HUES64 (cell line): ENCODE results near the gene LAT.
"Not testable (repeated sequence)": the region's sequence is repeated elsewhere in the genome, so short reads cannot be mapped to it uniquely, and the experiment has no call there.

Source experiments
- H3K27ac ChIP-seq: 2 replicates; pipeline ENCODE4 v1.7.0; 2013; ENCODE audit warnings: low read depth, low read length, inconsistent platforms
- H3K27me3 ChIP-seq: 2 replicates; pipeline ENCODE4 v1.6.1; 2013; ENCODE audit warnings: mild to moderate bottlenecking, low read length; ENCODE audit not compliant: insufficient read depth
- H3K36me3 ChIP-seq: 2 replicates; pipeline ENCODE4 v1.6.1; 2013; ENCODE audit warnings: mild to moderate bottlenecking, low read length; ENCODE audit not compliant: insufficient read depth
- H3K4me1 ChIP-seq: 2 replicates; pipeline ENCODE4 v1.6.1; 2013; ENCODE audit warnings: mild to moderate bottlenecking, low read length, moderate library complexity; ENCODE audit not compliant: insufficient read depth
- H3K4me3 ChIP-seq: 2 replicates; pipeline ENCODE4 v1.5.1; 2013; ENCODE audit warnings: mild to moderate bottlenecking, low read length, moderate library complexity
- H3K9ac ChIP-seq: 2 replicates; pipeline ENCODE4 v1.6.1; 2013; ENCODE audit warnings: mild to moderate bottlenecking, low read depth, low read length
- H3K9me3 ChIP-seq: 2 replicates; pipeline ENCODE4 v1.6.1; 2013; ENCODE audit warnings: low read depth, low read length; ENCODE audit not compliant: insufficient read depth
- WGBS: fragments of 150-250, 120-280 bp; methylation state at CpG from one replicate; pipeline ENCODE4 v1.1.7; 2013; ENCODE audit warnings: missing lambda C conversion rate; 5-methylcytosine and 5-hydroxymethylcytosine counted together

The LAT gene

DNA sequence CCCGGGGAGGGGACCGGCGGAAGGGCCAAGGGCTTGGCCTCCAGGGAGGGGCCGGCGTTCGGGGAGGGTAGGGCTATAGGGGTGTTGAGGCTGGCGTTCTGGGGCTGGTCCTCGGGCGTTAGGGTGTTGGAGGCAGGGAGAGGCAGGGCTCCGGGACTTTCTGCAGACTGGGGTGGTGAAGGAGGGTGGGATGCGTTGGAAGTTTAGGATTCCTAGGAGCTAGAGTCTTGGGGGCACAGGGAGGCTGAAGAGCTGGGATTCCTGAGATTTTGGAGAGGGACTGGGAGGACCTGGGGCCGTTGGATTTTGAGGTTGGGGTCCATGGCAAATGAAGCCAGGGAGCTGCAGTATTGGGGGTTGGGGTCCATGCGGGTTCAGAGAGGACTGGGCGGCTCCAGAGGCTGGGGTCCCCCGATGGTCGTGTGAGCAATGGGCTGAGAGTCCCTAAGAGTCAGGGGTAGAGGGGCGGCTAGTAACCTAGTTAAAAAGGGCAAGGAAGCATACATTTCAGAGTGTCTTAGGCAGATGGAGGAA is 33.4 kb upstream of the LAT start:
- Histone ChIP-seq H3K4me3 (peak overlapping the region; percentile 74), H3K9ac (peak overlapping the region; percentile 83), H3K27ac (peak overlapping the region; percentile 80; the same call in 1 of the 2 replicates), H3K4me1 (no peaks in the 10 kb centered on the region), H3K36me3 (peaks cover 39% of the 10 kb centered on the region), H3K9me3 (no peaks in the 10 kb centered on the region), H3K27me3 (no peaks in the 10 kb centered on the region)
- WGBS, result 3% methylated on average over 17 of the region's 17 CpGs

DNA sequence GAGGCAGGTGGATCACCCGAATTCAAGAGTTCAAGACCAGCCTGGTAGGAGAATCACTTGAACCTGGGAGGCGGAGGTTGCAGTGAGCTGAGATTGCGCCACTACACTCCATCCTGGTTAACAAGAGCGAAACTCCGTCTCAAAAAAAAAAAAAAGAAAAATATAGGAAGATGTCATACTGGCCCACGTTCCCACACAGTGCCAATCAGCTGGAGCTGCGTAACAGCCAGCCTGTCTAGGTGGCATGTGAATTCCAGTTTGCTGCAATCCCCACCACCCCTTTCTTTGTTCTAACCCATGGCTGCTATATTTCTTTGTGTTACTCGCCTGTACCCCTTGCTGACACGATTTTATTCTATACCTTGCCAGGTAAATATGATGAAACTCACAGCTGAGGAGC is 26.6 kb upstream of the LAT start:
- Histone ChIP-seq H3K9me3 (no peaks in the 10 kb centered on the region), H3K27ac (no peak overlapping the region), H3K36me3 (peaks cover 92% of the 10 kb centered on the region), H3K4me3 (no peak overlapping the region), H3K4me1 (no peaks in the 10 kb centered on the region), H3K9ac (no peak overlapping the region), H3K27me3 (no peaks in the 10 kb centered on the region)
- WGBS, result 94% methylated on average over 9 of the region's 9 CpGs

GRCh38 chr16:28958836-28959235 is 26.0 kb upstream of the LAT start:
- Histone ChIP-seq H3K9me3 (no peaks in the 10 kb centered on the region), H3K27me3 (no peaks in the 10 kb centered on the region), H3K9ac (no peak overlapping the region), H3K27ac (no peak overlapping the region), H3K36me3 (peaks cover 92% of the 10 kb centered on the region), H3K4me1 (no peaks in the 10 kb centered on the region), H3K4me3 (no peak overlapping the region)
- 92% methylated on average over 6 of the region's 6 CpGs for WGBS

- no peak overlapping the region for H3K9ac ChIP-seq
- no peaks in the 10 kb centered on the region for H3K4me1 ChIP-seq
- 96% methylated on average over 3 of the region's 3 CpGs for WGBS
- no peaks in the 10 kb centered on the region for H3K9me3 ChIP-seq
- no peak overlapping the region for H3K27ac ChIP-seq
- no peak overlapping the region for H3K4me3 ChIP-seq
- peaks cover 58% of the 10 kb centered on the region for H3K36me3 ChIP-seq
- no peaks in the 10 kb centered on the region for H3K27me3 ChIP-seq
Observed at GRCh38 chr16:28964072-28964471, 20.8 kb upstream of the LAT start.

- Histone ChIP-seq H3K27ac (no peak overlapping the region), H3K27me3 (no peaks in the 10 kb centered on the region), H3K4me3 (no peak overlapping the region), H3K9me3 (no peaks in the 10 kb centered on the region), H3K9ac (no peak overlapping the region), H3K4me1 (no peaks in the 10 kb centered on the region), H3K36me3 (peaks cover 54% of the 10 kb centered on the region)
- WGBS, result 97% methylated on average over 2 of the region's 2 CpGs
Observed at GRCh38 chr16:28964496-28964895, 20.4 kb upstream of the LAT start.

DNA sequence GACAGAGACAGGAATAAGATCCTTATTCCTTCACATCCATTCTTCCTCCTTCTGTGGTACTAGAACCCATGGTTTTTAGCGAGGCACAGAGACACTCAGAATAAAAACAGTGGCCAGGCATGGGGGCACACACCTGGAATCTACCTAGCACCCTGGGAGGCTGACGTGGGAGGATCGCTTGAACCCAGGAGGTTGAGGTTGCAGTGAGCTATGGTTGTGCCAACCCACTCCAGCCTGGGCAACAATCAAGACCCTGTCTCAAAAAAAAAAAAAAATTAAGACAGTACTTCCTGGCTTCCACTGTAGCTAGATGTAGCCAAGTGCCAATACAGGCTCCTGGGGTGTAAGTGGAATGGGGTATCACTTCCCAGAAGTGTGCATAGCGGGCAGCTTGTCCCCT is 17.7 kb upstream of the LAT start:
- Histone ChIP-seq H3K4me1 (no peaks in the 10 kb centered on the region), H3K9ac (no peak overlapping the region), H3K4me3 (no peak overlapping the region), H3K27me3 (no peaks in the 10 kb centered on the region), H3K27ac (no peak overlapping the region), H3K9me3 (no peaks in the 10 kb centered on the region), H3K36me3 (peaks cover 31% of the 10 kb centered on the region)
- WGBS, result 87% methylated on average over 4 of the region's 4 CpGs

DNA sequence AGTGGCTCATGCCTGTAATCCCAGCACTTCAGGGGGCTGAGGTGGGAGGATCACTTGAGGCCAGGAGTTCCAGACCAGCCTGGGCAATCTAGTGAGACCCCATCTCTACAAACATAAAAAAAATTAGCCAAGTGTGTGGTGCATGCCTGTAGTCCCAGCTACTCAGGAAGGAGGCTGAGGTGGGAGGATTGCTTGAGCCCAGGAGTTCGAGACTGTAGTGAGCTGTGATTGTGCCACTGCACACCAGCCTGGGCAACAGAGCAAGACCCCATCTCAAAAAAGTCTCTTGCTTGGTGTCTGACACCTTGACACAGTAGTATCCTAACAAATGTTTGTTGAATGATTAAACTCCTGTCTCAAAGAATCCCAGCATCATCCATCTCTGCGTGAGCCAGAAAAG is 15.2 kb upstream of the LAT start:
- not testable (repeated sequence) for H3K27me3 ChIP-seq, H3K4me1 ChIP-seq, H3K27ac ChIP-seq, H3K9me3 ChIP-seq, H3K36me3 ChIP-seq, H3K4me3 ChIP-seq, H3K9ac ChIP-seq
- 92% methylated on average over 2 of the region's 2 CpGs for WGBS

- H3K9ac ChIP-seq, result peak overlapping the region; percentile 88
- 0 out of 2 replicates have a peak, but pooled peaks cover 8% of the 10 kb centered on the region for H3K36me3 ChIP-seq
- H3K27ac ChIP-seq, result peak overlapping the region; percentile 77
- under 1% methylated on average over 17 of the region's 17 CpGs for WGBS
- no peaks in the 10 kb centered on the region for H3K4me1 ChIP-seq
- H3K27me3 ChIP-seq, result no peaks in the 10 kb centered on the region
- no peaks in the 10 kb centered on the region for H3K9me3 ChIP-seq
- H3K4me3 ChIP-seq, result peak overlapping the region; percentile 97
Observed at GRCh38 chr16:28974007-28974436, 10.8 kb upstream of the LAT start.

DNA sequence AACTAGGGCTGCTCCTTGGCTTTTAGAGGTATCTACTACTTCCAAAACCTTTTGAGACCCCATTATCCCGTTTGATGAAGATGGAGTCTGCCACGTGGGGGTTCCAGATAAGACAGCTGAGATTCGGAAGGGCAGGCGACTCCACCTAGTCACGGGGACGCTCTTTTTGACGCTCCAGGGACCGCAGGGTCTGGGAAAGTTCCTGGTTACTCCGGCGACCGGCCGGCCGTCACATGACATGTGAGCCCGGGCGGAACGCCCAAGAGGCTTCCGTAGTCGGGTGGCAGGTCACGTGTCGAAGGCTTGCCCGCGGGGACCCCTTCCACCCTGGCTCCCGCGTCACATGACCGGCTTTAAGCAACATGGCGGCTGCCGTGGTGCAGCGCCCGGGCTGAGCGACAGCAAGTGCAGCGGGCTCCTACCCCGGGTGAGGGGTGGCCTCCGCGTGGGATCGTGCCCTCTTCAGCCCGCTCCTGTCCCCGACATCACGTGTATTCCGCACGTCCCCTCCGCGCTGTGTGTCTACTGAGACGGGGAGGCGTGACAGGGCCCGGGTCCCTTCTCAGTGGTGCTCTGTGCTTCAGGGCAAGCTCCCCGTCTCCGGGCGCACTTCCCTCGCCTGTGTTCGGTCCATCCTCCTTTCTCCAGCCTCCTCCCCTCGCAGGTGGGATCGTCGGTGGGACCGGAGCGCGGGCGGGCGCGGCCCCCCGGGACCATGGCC is 10.3 kb upstream of the LAT start, which contains the start of gene SPNS1:
SPNS1 (plus strand) TSS at position 342 of the 721 bp plus-strand sequence; CDS start at position 716, 374 bp downstream.
- Histone ChIP-seq H3K27ac (peak within 1 kb of the TSS; percentile 77), H3K27me3 (no peaks in the 10 kb centered on the region), H3K9me3 (no peaks in the 10 kb centered on the region), H3K36me3 (peaks cover 10% of the 10 kb centered on the region; the same call in 1 of the 2 replicates), H3K4me1 (no peaks in the 10 kb centered on the region), H3K9ac (peak within 1 kb of the TSS; percentile 88), H3K4me3 (peak within 1 kb of the TSS; percentile 97)
- WGBS, result under 1% methylated on average over 60 of the region's 60 CpGs

GRCh38 chr16:28975158-28975599 is 9.7 kb upstream of the LAT start:
- H3K36me3 ChIP-seq, result peaks cover 10% of the 10 kb centered on the region; the same call in 1 of the 2 replicates
- H3K9me3 ChIP-seq, result no peaks in the 10 kb centered on the region
- H3K27me3 ChIP-seq, result no peaks in the 10 kb centered on the region
- H3K9ac ChIP-seq, result peak overlapping the region; percentile 88
- WGBS, result 12% methylated on average over 30 of the region's 30 CpGs
- H3K27ac ChIP-seq, result 0 out of 2 replicates have a peak overlapping the region, but pooled peaks have one; percentile 19
- no peaks in the 10 kb centered on the region for H3K4me1 ChIP-seq
- H3K4me3 ChIP-seq, result peak overlapping the region; percentile 97

DNA sequence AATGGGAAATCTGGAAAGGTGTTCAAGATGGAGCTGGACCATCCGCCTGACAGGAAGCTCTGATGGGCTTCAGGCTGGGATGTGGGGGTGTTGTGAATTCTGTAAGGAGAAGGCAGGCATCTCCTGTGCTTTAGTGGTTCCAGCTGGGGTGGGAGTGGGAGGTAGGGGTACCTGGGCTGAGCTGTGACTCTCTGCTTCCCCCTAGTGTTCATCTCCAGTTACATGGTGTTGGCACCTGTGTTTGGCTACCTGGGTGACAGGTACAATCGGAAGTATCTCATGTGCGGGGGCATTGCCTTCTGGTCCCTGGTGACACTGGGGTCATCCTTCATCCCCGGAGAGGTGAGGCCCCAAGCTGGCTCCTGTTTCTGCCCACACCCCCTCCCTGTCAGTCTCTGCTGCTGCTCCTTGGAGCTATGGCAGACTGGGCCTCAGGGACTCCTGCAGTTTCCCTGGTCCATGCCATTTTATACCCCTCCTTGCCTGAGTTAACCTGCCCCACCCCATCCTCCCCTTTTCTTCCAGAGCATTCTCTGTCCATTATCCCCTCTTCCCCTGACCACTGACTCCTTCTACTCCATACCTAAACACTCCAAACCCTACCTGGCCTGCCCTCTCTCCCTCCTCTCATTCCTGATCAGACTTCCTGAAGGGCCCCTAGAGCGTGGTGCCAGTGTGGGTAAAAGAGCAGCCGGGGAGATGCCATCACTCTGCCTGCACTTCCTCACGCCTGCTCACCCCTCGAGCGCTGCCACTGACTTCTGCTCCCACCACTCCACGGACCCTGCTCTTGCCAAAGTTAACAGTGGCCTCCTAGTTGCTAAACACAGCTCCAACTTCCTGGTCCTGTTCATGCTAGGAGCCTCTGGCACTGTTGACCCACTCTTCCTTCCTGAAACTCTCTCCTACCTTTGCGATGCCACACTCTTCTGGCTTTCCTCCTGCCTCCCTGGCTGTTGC is 6.9 kb upstream of the LAT start:
- H3K36me3 ChIP-seq, result peaks cover 25% of the 10 kb centered on the region
- no peaks in the 10 kb centered on the region for H3K9me3 ChIP-seq
- no peak overlapping the region for H3K9ac ChIP-seq
- 87% methylated on average over 11 of the region's 11 CpGs for WGBS
- H3K27me3 ChIP-seq, result no peaks in the 10 kb centered on the region
- H3K4me1 ChIP-seq, result no peaks in the 10 kb centered on the region
- H3K4me3 ChIP-seq, result no peak overlapping the region
- no peak overlapping the region for H3K27ac ChIP-seq
